Measurements from ENCODE around the gene SHISA8.
A peak's percentile ranks its signal among the peaks of the same experiment; 100 is the strongest.

The SHISA8 gene

GRCh38 chr22:41940832-41941765, 26.2 kb upstream of the SHISA8 start:
- peak; percentile 37 for DNase-seq (ENCODE audit: low read depth)
- H3K4me3 ChIP-seq (ENCODE audit: low read depth, low read length) = no peak overlapping the region
- peak; percentile 87 for TF ChIP-seq CTCF (IDR thresholded peaks at IDR 0.05; ENCODE audit: control insufficient read depth, extremely low read depth, insufficient read depth)

GRCh38 chr22:41939981-41940831, 25.3 kb upstream of the SHISA8 start:
- TF ChIP-seq CTCF (IDR thresholded peaks at IDR 0.05; ENCODE audit: control insufficient read depth, extremely low read depth, insufficient read depth) = no peak
- H3K4me3 ChIP-seq (ENCODE audit: low read depth, low read length) = peak overlapping the region; percentile 42
- DNase-seq (ENCODE audit: low read depth) = peak; percentile 90

DNA sequence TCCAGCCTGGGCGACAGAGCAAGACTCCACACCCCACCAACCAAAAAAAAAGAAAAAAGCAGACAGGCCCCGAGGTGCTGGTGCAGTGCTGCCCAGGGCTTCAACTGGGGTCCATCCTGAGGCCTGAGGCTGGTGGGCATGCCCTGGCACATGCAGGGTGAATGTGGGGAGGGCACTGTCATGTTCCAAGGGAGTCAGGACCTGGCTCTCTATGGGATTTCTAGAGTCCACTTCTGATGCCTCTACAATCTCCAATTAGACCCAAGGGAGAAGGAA, 22.0 kb upstream of the SHISA8 start:
- no peak overlapping the region for H3K4me3 ChIP-seq (ENCODE audit: low read depth, low read length)
- TF ChIP-seq CTCF (IDR thresholded peaks at IDR 0.05; ENCODE audit: control insufficient read depth, extremely low read depth, insufficient read depth) = no peak
- no peak for DNase-seq (ENCODE audit: low read depth)

- TF ChIP-seq CTCF (IDR thresholded peaks at IDR 0.05; ENCODE audit: control insufficient read depth, extremely low read depth, insufficient read depth) = no peak
- no peak overlapping the region for H3K4me3 ChIP-seq (ENCODE audit: low read depth, low read length)
- DNase-seq (ENCODE audit: low read depth) = no peak
These were observed 20.6 kb upstream of the SHISA8 start for GRCh38 chr22:41935509-41935908.

DNA sequence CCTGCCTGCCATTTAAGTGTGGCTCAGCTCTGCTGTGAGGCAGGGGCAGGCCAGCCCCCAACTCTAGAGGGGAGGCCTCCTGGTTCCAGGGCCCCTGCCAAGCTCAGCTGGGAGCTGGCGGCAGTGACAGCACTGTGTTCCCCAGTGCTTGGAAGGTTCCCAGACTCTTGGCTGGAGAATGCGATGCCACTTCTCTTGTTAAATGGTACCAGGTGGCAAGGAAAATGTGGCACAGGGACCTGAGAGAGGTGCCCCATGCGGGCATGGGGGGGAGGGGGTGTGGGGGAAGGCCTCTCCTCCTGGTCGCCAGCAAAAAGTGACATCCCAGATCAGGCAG, 20.1 kb upstream of the SHISA8 start:
- no peak for DNase-seq (ENCODE audit: low read depth)
- no peak for TF ChIP-seq CTCF (IDR thresholded peaks at IDR 0.05; ENCODE audit: control insufficient read depth, extremely low read depth, insufficient read depth)
- no peak overlapping the region for H3K4me3 ChIP-seq (ENCODE audit: low read depth, low read length)

DNA sequence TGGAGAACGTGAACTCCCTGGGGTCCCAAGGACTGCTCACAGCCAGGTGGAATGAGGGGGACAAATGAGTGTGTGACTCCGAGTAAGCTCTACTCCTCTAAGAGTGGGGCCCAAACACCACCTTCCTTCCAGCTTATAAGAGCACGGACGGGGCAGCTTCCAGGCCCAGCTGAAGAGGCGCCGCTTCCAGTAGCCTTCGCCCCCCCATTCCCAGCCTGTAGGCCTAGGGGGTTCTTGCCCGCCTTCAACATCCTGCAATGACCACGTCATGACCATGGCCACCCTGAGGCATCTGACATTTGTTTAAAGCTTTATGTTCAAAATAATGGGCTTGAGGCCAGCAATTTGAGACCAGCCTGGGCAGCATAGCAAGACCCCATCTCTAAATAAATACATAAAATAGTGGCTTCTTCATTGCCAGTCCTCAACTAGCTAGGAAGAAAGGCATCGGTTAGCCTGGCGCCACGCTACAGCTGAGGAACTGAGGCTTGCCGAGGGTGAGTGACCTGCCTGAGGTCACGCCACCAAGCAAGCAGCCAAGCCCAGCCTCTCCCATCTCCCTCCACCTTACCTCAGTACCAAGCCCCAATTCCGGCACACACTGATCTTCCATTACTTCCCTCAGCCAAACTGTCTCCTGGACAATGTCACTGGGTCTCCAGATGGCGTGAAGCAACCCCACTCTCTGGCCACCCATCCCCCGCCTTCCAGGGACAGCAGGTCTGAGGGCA, 19.6 kb upstream of the SHISA8 start:
- no peak for TF ChIP-seq CTCF (IDR thresholded peaks at IDR 0.05; ENCODE audit: control insufficient read depth, extremely low read depth, insufficient read depth)
- DNase-seq (ENCODE audit: low read depth) = no peak
- no peak overlapping the region for H3K4me3 ChIP-seq (ENCODE audit: low read depth, low read length)

All from LNCaP clone FGC (cell line).